ENCODE measurements around the gene PPP1R13L.

DNA sequence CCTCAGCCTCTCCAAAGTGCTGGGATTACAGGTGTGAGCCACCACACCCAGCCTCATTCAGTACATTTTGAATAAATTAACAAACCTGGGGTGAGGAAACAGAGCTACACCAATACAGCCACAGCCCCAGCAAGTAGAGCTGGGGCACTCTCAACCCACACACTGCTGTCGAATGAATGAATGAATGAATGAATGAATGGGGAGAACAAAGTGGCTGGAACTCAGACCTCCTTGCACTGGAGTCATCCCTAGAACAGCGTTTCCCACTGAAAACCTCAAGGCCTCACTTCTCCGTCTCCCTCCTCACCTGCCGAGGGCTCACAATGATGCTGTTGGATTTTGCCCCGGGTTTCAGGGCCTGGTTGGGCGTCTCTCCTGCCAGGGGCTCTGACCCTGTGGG, 16.0 kb upstream of the PPP1R13L start:
- TF ChIP-seq, protein P1, sequence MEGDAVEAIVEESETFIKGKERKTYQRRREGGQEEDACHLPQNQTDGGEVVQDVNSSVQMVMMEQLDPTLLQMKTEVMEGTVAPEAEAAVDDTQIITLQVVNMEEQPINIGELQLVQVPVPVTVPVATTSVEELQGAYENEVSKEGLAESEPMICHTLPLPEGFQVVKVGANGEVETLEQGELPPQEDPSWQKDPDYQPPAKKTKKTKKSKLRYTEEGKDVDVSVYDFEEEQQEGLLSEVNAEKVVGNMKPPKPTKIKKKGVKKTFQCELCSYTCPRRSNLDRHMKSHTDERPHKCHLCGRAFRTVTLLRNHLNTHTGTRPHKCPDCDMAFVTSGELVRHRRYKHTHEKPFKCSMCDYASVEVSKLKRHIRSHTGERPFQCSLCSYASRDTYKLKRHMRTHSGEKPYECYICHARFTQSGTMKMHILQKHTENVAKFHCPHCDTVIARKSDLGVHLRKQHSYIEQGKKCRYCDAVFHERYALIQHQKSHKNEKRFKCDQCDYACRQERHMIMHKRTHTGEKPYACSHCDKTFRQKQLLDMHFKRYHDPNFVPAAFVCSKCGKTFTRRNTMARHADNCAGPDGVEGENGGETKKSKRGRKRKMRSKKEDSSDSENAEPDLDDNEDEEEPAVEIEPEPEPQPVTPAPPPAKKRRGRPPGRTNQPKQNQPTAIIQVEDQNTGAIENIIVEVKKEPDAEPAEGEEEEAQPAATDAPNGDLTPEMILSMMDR (IDR thresholded peaks at IDR 0.05): no peak
- TF ChIP-seq EP300 (IDR thresholded peaks at IDR 0.05) (no peak), POLR2A (IDR thresholded peaks at IDR 0.05) (no peak)

Data from suprapubic skin (tissue), 3 donors.